HCT116 (cell line): ENCODE measurements around the gene CEP57. TPM values are rescaled to one million over a fixed set of nuclear protein-coding genes. Genes with fewer than 3 reads are reported as not detected.

Experiments used
- ATAC-seq: fragments of 200-7000 bp; cut with Tn5 transposase; 2 replicates; pipeline ENCODE4 v1.9.1; 2020; ENCODE audit warnings: mild to moderate bottlenecking, moderate library complexity
- BruUV-seq: library from RNA; stranded (reverse); fragments of 400-500 nt; replicated peaks from 2 replicates; lab custom pipeline; 2021; lab: Mats Ljungman, UMichigan
- CTCF ChIA-PET: fragments of 300-600 bp; sonication (Branson Sonifier 250); formaldehyde crosslinking; loops from one replicate; lab custom pipeline; 2021; ENCODE audit warnings: antibody characterized with exemption; lab: Charles Lee
- POLR2A ChIA-PET: fragments of 300-600, 350-600 bp; sonication (Branson Sonifier 250); formaldehyde crosslinking; loops from one replicate; lab custom pipeline; 2021; ENCODE audit warnings: antibody characterized with exemption; lab: Charles Lee
- RAD21 ChIA-PET, 2 experiments: fragments of 300-600 bp; sonication (Branson Sonifier 250); formaldehyde crosslinking; loops; one replicate each; lab custom pipeline; 2023; ENCODE audit warnings: low total read pairs in 2 of 2; ENCODE audit not compliant: uncharacterized antibody in 2 of 2, unreplicated experiment in 2 of 2, low non-redundant PET in 1 of 2; lab: Charles Lee
- DNase-seq: peaks from one replicate; pipeline ENCODE4 v3.0.0-alpha.2; 2010; ENCODE audit warnings: low read depth, low spot score
- H2AFZ ChIP-seq: fragments of 200-600 bp; shearing (Covaris generic), sonication (generic); 2 replicates; pipeline ENCODE4 v1.6.1; 2017; ENCODE audit warnings: low read depth, mixed run types, mixed read lengths, antibody characterized with exemption, low read length; ENCODE audit not compliant: poor library complexity, severe bottlenecking
- H3K27ac ChIP-seq: 2 replicates; pipeline ENCODE4 v1.5.1; 2012; ENCODE audit warnings: low read depth, low read length
- H3K27me3 ChIP-seq: fragments of 200-600 bp; sonication (generic); 2 replicates; pipeline ENCODE4 v1.6.1; 2016; ENCODE audit warnings: mixed run types, low read length, mixed read lengths; ENCODE audit not compliant: insufficient read depth
- H3K36me3 ChIP-seq, 2 experiments: fragments of 200-500 bp in 1 of 2; fragments of 200-600 bp in 1 of 2; sonication (Bioruptor generic) in 1 of 2; sonication (generic) in 1 of 2; 2 replicates each; pipeline versions ENCODE4 v1.5.1 to v1.6.1; 2014 to 2016; ENCODE audit warnings: low read length in 2 of 2, inconsistent platforms in 1 of 2, mixed read lengths in 1 of 2, mixed run types in 1 of 2; ENCODE audit not compliant: insufficient read depth in 2 of 2, control insufficient read depth in 1 of 2
- H3K4me1 ChIP-seq, 2 experiments: fragments of 200-600 bp in 1 of 2; sonication (generic) in 1 of 2; 2 replicates each; pipeline versions ENCODE4 v1.5.1 to v1.6.1; 2012 to 2017; ENCODE audit warnings: low read length in 2 of 2, inconsistent platforms in 1 of 2, mild to moderate bottlenecking in 1 of 2, mixed read lengths in 1 of 2, mixed run types in 1 of 2, moderate library complexity in 1 of 2; ENCODE audit not compliant: insufficient read depth in 2 of 2, control insufficient read depth in 1 of 2
- H3K4me2 ChIP-seq: fragments of 200-600 bp; sonication (generic); 2 replicates; pipeline ENCODE4 v1.6.1; 2017; ENCODE audit warnings: mixed run types, low read length, mixed read lengths
- H3K4me3 ChIP-seq, 2 experiments: fragments of 200-600 bp in 1 of 2; sonication (generic) in 1 of 2; replicated peaks in 1 of 2; 2 replicates each; pipeline ENCODE4 v1.5.1; 2011 to 2016; ENCODE audit warnings: low read length in 2 of 2, control low read depth in 1 of 2, low read depth in 1 of 2, mild to moderate bottlenecking in 1 of 2, mixed read lengths in 1 of 2, mixed run types in 1 of 2
- H3K79me2 ChIP-seq: fragments of 200-600 bp; sonication (generic); 2 replicates; pipeline ENCODE4 v1.6.1; 2017; ENCODE audit warnings: mild to moderate bottlenecking, mixed run types, low read length, moderate library complexity, mixed read lengths; ENCODE audit not compliant: insufficient read depth
- H3K9ac ChIP-seq: fragments of 200-600 bp; sonication (generic); 2 replicates; pipeline ENCODE4 v1.6.1; 2016; ENCODE audit warnings: low read length, mixed read lengths
- H3K9me2 ChIP-seq: fragments of 200-600 bp; sonication (generic), shearing (Covaris generic); 2 replicates; pipeline ENCODE4 v1.6.1; 2017; ENCODE audit warnings: mixed run types, mild to moderate bottlenecking, moderate library complexity; ENCODE audit not compliant: insufficient read depth
- H3K9me3 ChIP-seq, 2 experiments: fragments of 200-500 bp in 1 of 2; fragments of 200-600 bp in 1 of 2; sonication (Bioruptor generic) in 1 of 2; sonication (generic) in 1 of 2; 2 replicates each; pipeline ENCODE4 v1.6.1; 2014 to 2017; ENCODE audit warnings: low read length in 2 of 2, mixed read lengths in 2 of 2, inconsistent platforms in 1 of 2, low read depth in 1 of 2, mild to moderate bottlenecking in 1 of 2, mixed run types in 1 of 2, moderate library complexity in 1 of 2; ENCODE audit not compliant: control insufficient read depth in 1 of 2, insufficient read depth in 1 of 2
- H4K20me1 ChIP-seq: fragments of 200-600 bp; sonication (generic), shearing (Covaris generic); 2 replicates; pipeline ENCODE4 v1.6.1; 2017; ENCODE audit warnings: mixed run types, mild to moderate bottlenecking, moderate library complexity; ENCODE audit not compliant: insufficient read depth
- ATF3 ChIP-seq: IDR thresholded peaks from 2 replicates; pipeline ENCODE4 v1.6.1; 2012
- CBX3 ChIP-seq: IDR thresholded peaks from 2 replicates; pipeline ENCODE4 v1.6.1; 2012; ENCODE audit warnings: low read depth
- CTCF ChIP-seq, 3 experiments: fragments of 200-600 bp in 1 of 3; sonication (generic) in 1 of 3; IDR thresholded peaks in 2 of 3; conservative IDR thresholded peaks in 1 of 3; 2 replicates each; pipeline ENCODE4 v1.5.1; 2012 to 2017; ENCODE audit warnings: low read depth in 2 of 3, low read length in 2 of 3, antibody characterized with exemption in 1 of 3, borderline replicate concordance in 1 of 3, control low read depth in 1 of 3, mild to moderate bottlenecking in 1 of 3, mixed read lengths in 1 of 3, mixed run types in 1 of 3, moderate library complexity in 1 of 3; ENCODE audit not compliant: insufficient read depth in 1 of 3
- EGR1 ChIP-seq: IDR thresholded peaks from 2 replicates; pipeline ENCODE4 v1.6.1; 2012; ENCODE audit warnings: low read depth
- ELF1 ChIP-seq: IDR thresholded peaks from 2 replicates; pipeline ENCODE4 v1.6.1; 2012; ENCODE audit warnings: low read depth, borderline replicate concordance
- EZH2 ChIP-seq: fragments of 200-600 bp; sonication (generic); IDR thresholded peaks from 2 replicates; pipeline ENCODE4 v1.6.1; 2017; ENCODE audit warnings: antibody characterized with exemption, mixed run types
- EZH2phosphoT487 ChIP-seq: fragments of 200-600 bp; IDR thresholded peaks from 2 replicates; pipeline ENCODE4 v1.6.1; 2018; ENCODE audit warnings: antibody characterized with exemption, borderline replicate concordance
- FOSL1 ChIP-seq: IDR thresholded peaks from 2 replicates; pipeline ENCODE4 v1.6.1; 2012; ENCODE audit warnings: low read depth
- MAX ChIP-seq: IDR thresholded peaks from 2 replicates; pipeline ENCODE4 v1.6.1; 2012
- POLR2A ChIP-seq: IDR thresholded peaks from 2 replicates; pipeline ENCODE4 v1.7.0; 2011; ENCODE audit warnings: borderline replicate concordance; ENCODE audit not compliant: insufficient read depth, insufficient read length; ENCODE audit errors: extremely low read depth
- POLR2AphosphoS5 ChIP-seq: IDR thresholded peaks from 2 replicates; pipeline ENCODE4 v1.6.1; 2011; ENCODE audit warnings: mild to moderate bottlenecking, low read depth, low read length, moderate library complexity
- RAD21 ChIP-seq: IDR thresholded peaks from 2 replicates; pipeline ENCODE4 v1.6.1; 2012; ENCODE audit warnings: low read depth, mild to moderate bottlenecking
- REST ChIP-seq: IDR thresholded peaks from 2 replicates; pipeline ENCODE4 v1.6.1; 2012; ENCODE audit warnings: low read depth
- SIN3A ChIP-seq: IDR thresholded peaks from 2 replicates; pipeline ENCODE4 v1.6.1; 2012; ENCODE audit warnings: low read depth
- SP1 ChIP-seq: IDR thresholded peaks from 2 replicates; pipeline ENCODE4 v1.6.1; 2012; ENCODE audit warnings: low read depth
- SRF ChIP-seq: IDR thresholded peaks from 2 replicates; pipeline ENCODE4 v1.6.1; 2012; ENCODE audit warnings: low read depth
- YY1 ChIP-seq: IDR thresholded peaks from 2 replicates; pipeline ENCODE4 v1.6.1; 2011; ENCODE audit warnings: low read length, low read depth, moderate library complexity, mild to moderate bottlenecking; ENCODE audit not compliant: insufficient replicate concordance; ENCODE audit errors: extremely low read depth
- ZNF274 ChIP-seq: fragments of 200-500 bp; sonication (Bioruptor generic); IDR thresholded peaks from 2 replicates; pipeline ENCODE4 v1.6.1; 2014; ENCODE audit warnings: mild to moderate bottlenecking, low read depth, low read length, inconsistent platforms
- intact Hi-C: fragments of 100-400 bp; cut with micrococcal nuclease; formaldehyde crosslinking; loops from 2 replicates; pipeline ENCODE4 v1.10.0; 2022
- total RNA-seq: library from RNA; stranded (reverse); gene quantifications from one replicate; pipeline ENCODE4 v1.2.1, GENCODE V29; 2021; ENCODE audit not compliant: unreplicated experiment

The CEP57 gene
- total RNA-seq, 1 experiment from 2014 or later = 43.3 TPM

GRCh38 chr11:95850137-95850536, 59.8 kb downstream of the CEP57 start:
- intact Hi-C loops = no loop called here
- TF ChIP-seq EZH2phosphoT487 = no peak
- TF ChIP-seq SIN3A = no peak
- TF ChIP-seq RAD21 = no peak
- TF ChIP-seq CBX3 = no peak
- no peak for TF ChIP-seq SRF
- TF ChIP-seq POLR2AphosphoS5 = no peak
- no peak for TF ChIP-seq ATF3
- no peak for TF ChIP-seq CTCF (IDR thresholded peaks at IDR 0.05 in 2 of 3, conservative IDR thresholded peaks at IDR 0.05 in 1 of 3; ENCODE audit: borderline replicate concordance in 1 of 3, insufficient read depth in 1 of 3, low read depth in 2 of 3, low read length in 2 of 3)
- TF ChIP-seq MAX = no peak
- no peak for TF ChIP-seq POLR2A
- TF ChIP-seq SP1 = no peak
- no peak for TF ChIP-seq YY1
- TF ChIP-seq REST = no peak
- no peak for TF ChIP-seq EGR1
- no peak for TF ChIP-seq FOSL1
- TF ChIP-seq ELF1 = no peak
- TF ChIP-seq ZNF274 = no peak
- TF ChIP-seq EZH2 = no peak
- H3K27ac ChIP-seq = no peak overlapping the region
- no peaks in the 10 kb centered on the region for H3K4me1 ChIP-seq
- POLR2A ChIA-PET = no interaction called here
- no peak overlapping the region for H2AFZ ChIP-seq
- RAD21 ChIA-PET = no interaction called here
- no peaks in the 10 kb centered on the region for H4K20me1 ChIP-seq
- BruUV-seq = no TSS peak
- CTCF ChIA-PET = interaction anchor here (1.5 to 2.3 kb wide), 4 partner anchors 11 to 544 kb away, joined by 4 to 20 read pairs (median 11); no protein-coding TSS in a partner anchor
- no peak overlapping the region for H3K4me2 ChIP-seq
- peaks cover 0 to 5% of the 10 kb centered on the region in 2 experiments; a peak in 2 of 4 replicates for H3K36me3 ChIP-seq
- no peaks in the 10 kb centered on the region for H3K9me3 ChIP-seq
- no peak overlapping the region for H3K4me3 ChIP-seq
- no peaks in the 10 kb centered on the region for H3K27me3 ChIP-seq
- ATAC-seq (no peak), DNase-seq (no peak)
- H3K9ac ChIP-seq = no peak overlapping the region
- no peaks in the 10 kb centered on the region for H3K9me2 ChIP-seq
- no peaks in the 10 kb centered on the region for H3K79me2 ChIP-seq
